Motor neuron (in vitro differentiated cells): ENCODE data around the gene AP2A2. TPM values are rescaled to one million over a fixed set of nuclear protein-coding genes. Genes with fewer than 3 reads are reported as not detected.

Experiments
- ATAC-seq, 8 experiments: fragments of 200-7000 bp; cut with Tn5 transposase; replicated peaks in 6 of 8; 2 replicates each; pipeline ENCODE4 v1.8.0; 2021; ENCODE audit warnings: mild to moderate bottlenecking in 8 of 8, moderate library complexity in 8 of 8
- H3K27ac ChIP-seq, 2 donors: fragments of 250-450 bp; sonication (Bioruptor Pico); 2 replicates each; pipeline ENCODE4 v1.9.0; 2021; ENCODE audit warnings: antibody characterized with exemption in 2 of 2, mild to moderate bottlenecking in 2 of 2, moderate library complexity in 1 of 2
- H3K4me1 ChIP-seq, 2 donors: fragments of 250-450 bp; sonication (Bioruptor Pico); replicated peaks in 1 of 2; 2 replicates each; pipeline ENCODE4 v1.6.1; 2021; ENCODE audit warnings: antibody characterized with exemption in 2 of 2, mild to moderate bottlenecking in 2 of 2, moderate library complexity in 1 of 2
- H3K4me3 ChIP-seq, 5 donors: fragments of 250-450 bp; sonication (Bioruptor Pico); 2 replicates each; pipeline ENCODE4 v1.9.0; 2021; ENCODE audit warnings: antibody characterized with exemption in 5 of 5, mild to moderate bottlenecking in 5 of 5, moderate library complexity in 4 of 5
- WGBS, 10 experiments: fragments of 450-650 bp; shearing (Covaris generic); methylation state at CpG; one replicate each; pipeline ENCODE4 v1.0.0; 2022; 5-methylcytosine and 5-hydroxymethylcytosine counted together
- in situ Hi-C, 9 experiments: fragments of 400-800 bp; cut with MboI; loops; one replicate each; pipeline ENCODE4 v1.15.0; 2021; ENCODE audit warnings: low sequenced_read_pairs in 9 of 9, low pct_unique_long_range_greater_than_20kb in 2 of 9; ENCODE audit not compliant: unreplicated experiment in 9 of 9
- total RNA-seq, 8 experiments: library from RNA; unstranded; fragments of 300-600 nt; gene quantifications; 2 replicates each; pipeline versions ENCODE4 v1.2.3 to v1.2.4, GENCODE V29; 2022

Gene AP2A2
- total RNA-seq, 8 experiments from 2014 or later, result 31.3 to 78.4 (median 45.8) TPM

- Histone ChIP-seq H3K27ac (no peak overlapping the region), H3K4me1 (peaks cover 0 to 4% of the 10 kb centered on the region in 2 donors), H3K4me3 (no peak overlapping the region)
- WGBS, 10 experiments, result 100% methylated on average over 1 of the region's 30 CpGs; no CpG with 5 or more reads in 9 of the 10 experiments
- in situ Hi-C loops, result no loop called here
- ATAC-seq, result no peak
Observed at GRCh38 chr11:1031121-1031899, 105.6 kb downstream of the AP2A2 start.

- Histone ChIP-seq H3K4me3 (no peak overlapping the region), H3K27ac (no peak overlapping the region), H3K4me1 (peaks cover 0 to 4% of the 10 kb centered on the region in 2 donors)
- WGBS, 10 experiments, result 71 to 96% (median 84%) methylated on average over 1 to 9 of the region's 12 CpGs; no CpG with 5 or more reads in 4 of the 10 experiments
- in situ Hi-C loops, result no loop called here
- no peak for ATAC-seq
Observed at GRCh38 chr11:1032310-1032891, 106.7 kb downstream of the AP2A2 start.

- Histone ChIP-seq H3K27ac (no peak overlapping the region), H3K4me1 (peaks cover 0 to 4% of the 10 kb centered on the region in 2 donors), H3K4me3 (no peak overlapping the region)
- in situ Hi-C loops, result no loop called here
- no peak for ATAC-seq
- WGBS, 10 experiments, result 81 to 93% (median 86%) methylated on average over 2 to 7 of the region's 38 CpGs; no CpG with 5 or more reads in 5 of the 10 experiments
Observed at GRCh38 chr11:1033016-1033798, 107.5 kb downstream of the AP2A2 start.

- Histone ChIP-seq H3K27ac (no peak overlapping the region), H3K4me3 (no peak overlapping the region), H3K4me1 (peaks cover 0 to 4% of the 10 kb centered on the region in 2 donors)
- 95 to 100% methylated on average over 3 to 4 of the region's 8 CpGs; no CpG with 5 or more reads in 8 of the 10 experiments for WGBS, 10 experiments
- no peak for ATAC-seq
- in situ Hi-C loops, result no loop called here
Observed at GRCh38 chr11:1034001-1034400, 108.3 kb downstream of the AP2A2 start.

- peaks cover 0 to under 1% of the 10 kb centered on the region in 2 donors for H3K4me1 ChIP-seq
- H3K27ac ChIP-seq, result no peak overlapping the region
- in situ Hi-C loops, result no loop called here
- peak in 1 of 8 experiments; percentile 26 for ATAC-seq
- H3K4me3 ChIP-seq, result no peak overlapping the region
- WGBS, 10 experiments, result no CpG with 5 or more reads among the region's 39 CpGs
Observed at GRCh38 chr11:1034456-1035295, 109.0 kb downstream of the AP2A2 start.

- no peak for ATAC-seq
- H3K27ac ChIP-seq, result no peak overlapping the region
- whole genome bisulfite sequencing, 10 experiments, result 70% methylated on average over 2 of the region's 29 CpGs; no CpG with 5 or more reads in 8 of the 10 experiments
- no peaks in the 10 kb centered on the region for H3K4me1 ChIP-seq
- in situ Hi-C loops, result no loop called here
- H3K4me3 ChIP-seq, result no peak overlapping the region
Observed at GRCh38 chr11:1035577-1036283, 110.1 kb downstream of the AP2A2 start.

GRCh38 chr11:1036303-1036923 is 110.7 kb downstream of the AP2A2 start, which contains the start of gene MUC6:
Gene MUC6 (minus strand): TSS chr11:1036718. CDS start chr11:1036655, 63 bp downstream.
- 80 to 100% methylated on average over 1 to 2 of the region's 42 CpGs; no CpG with 5 or more reads in 8 of the 10 experiments for WGBS, 10 experiments
- no peak for ATAC-seq
- Histone ChIP-seq H3K4me3 (no peak within 1 kb of the TSS), H3K27ac (no peak within 1 kb of the TSS), H3K4me1 (no peaks in the 10 kb centered on the region)
- in situ Hi-C loops, result no loop called here

GRCh38 chr11:1036931-1037330 is 111.3 kb downstream of the AP2A2 start:
- in situ Hi-C loops, result no loop called here
- Histone ChIP-seq H3K4me3 (no peak overlapping the region), H3K4me1 (no peaks in the 10 kb centered on the region), H3K27ac (no peak overlapping the region)
- no peak for ATAC-seq
- WGBS, 10 experiments, result no CpG with 5 or more reads among the region's 13 CpGs

- H3K27ac ChIP-seq, result no peak overlapping the region
- no peaks in the 10 kb centered on the region for H3K4me1 ChIP-seq
- in situ Hi-C loops, result no loop called here
- ATAC-seq, result no peak
- H3K4me3 ChIP-seq, result no peak overlapping the region
- 20% methylated on average over 1 of the region's 26 CpGs; no CpG with 5 or more reads in 9 of the 10 experiments for WGBS, 10 experiments
Observed at GRCh38 chr11:1037506-1038055, 111.9 kb downstream of the AP2A2 start.

GRCh38 chr11:1038361-1038760 is 112.7 kb downstream of the AP2A2 start:
- H3K4me1 ChIP-seq, result no peaks in the 10 kb centered on the region
- H3K27ac ChIP-seq, result no peak overlapping the region
- no peak overlapping the region for H3K4me3 ChIP-seq
- in situ Hi-C loops, result no loop called here
- ATAC-seq, result no peak
- WGBS, 10 experiments, result 73 to 100% methylated on average over 1 to 3 of the region's 10 CpGs; no CpG with 5 or more reads in 8 of the 10 experiments

GRCh38 chr11:1038921-1039320 is 113.3 kb downstream of the AP2A2 start:
- in situ Hi-C loops, result no loop called here
- Histone ChIP-seq H3K4me3 (no peak overlapping the region), H3K4me1 (no peaks in the 10 kb centered on the region), H3K27ac (no peak overlapping the region)
- WGBS, 10 experiments, result 61 to 95% methylated on average over 3 to 4 of the region's 12 CpGs; no CpG with 5 or more reads in 8 of the 10 experiments
- ATAC-seq, result no peak
